ENCODE results near the gene RNF44.

Gene RNF44

DNA sequence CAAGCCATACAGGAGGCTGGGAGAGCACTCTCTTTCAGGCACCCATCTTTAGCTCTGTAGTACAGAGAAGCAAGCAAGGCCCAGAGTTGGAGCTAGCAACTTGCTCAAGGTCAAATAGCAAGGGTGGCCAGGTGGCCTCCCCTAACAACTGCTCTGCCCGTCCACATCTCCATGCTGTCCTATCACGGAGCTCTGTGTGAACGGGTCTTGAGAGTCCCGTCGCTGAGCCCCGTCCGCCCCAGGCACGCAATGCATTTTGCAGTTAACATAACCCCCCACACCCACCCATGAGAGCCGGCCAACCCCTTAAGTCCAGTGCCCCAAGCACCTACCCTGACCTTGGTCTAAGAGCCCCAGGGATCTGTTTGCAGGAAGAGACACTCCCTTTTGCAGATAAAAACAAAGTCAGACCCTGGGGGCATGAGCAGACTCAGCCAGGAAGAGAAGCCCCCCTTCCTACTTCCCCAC, 1.5 kb downstream of the RNF44 start:
- DNase-seq (ENCODE audit: low spot score), result no peak

DNA sequence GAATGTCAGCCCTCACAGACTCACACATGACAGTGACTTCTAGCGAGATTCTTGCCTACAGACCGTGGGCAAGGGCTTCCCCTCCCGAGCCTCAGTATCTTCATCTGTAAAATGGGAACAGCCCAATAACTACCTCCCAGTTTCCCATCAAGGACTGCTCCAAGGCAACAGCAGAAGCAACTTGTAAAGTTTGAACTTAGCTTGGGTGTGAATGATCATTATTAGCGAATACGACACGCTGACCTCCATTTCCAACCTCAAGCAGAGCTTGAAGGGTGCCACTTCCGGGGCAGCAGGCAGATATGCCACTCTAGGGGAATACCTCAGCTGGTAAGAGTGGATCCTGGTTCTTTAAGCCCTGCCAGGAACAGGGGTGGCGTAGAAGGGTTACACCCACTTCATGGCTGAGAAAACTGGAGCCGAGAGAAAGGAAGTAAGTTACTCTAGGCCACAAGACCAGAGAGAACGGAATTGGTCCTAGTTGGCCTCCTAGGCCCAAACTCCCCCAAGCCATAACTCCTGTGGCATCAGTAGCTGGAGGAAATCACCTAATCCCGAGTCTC, 2.0 kb downstream of the RNF44 start:
- no peak for DNase-seq (ENCODE audit: low spot score)

DNA sequence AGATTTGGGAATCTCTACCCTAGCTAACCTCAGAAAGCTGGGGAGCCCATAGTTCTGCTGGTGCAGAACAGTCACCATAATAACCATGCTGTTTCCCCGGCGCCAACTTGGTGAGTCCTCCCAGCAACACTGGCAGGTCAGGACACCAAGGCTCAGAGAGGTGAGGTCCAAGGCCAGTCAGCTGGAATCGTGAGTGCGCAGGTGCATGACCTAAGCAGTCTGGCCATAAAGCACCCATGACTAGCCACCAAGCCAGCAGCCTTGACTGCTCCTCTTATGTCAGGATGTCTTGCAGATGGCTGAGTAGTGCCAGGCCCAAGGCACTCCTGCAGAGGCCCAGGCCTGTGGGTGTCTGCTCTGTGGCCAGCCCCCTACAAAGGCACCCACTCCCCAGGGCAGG, 2.6 kb downstream of the RNF44 start:
- DNase-seq (ENCODE audit: low spot score), result no peak

DNA sequence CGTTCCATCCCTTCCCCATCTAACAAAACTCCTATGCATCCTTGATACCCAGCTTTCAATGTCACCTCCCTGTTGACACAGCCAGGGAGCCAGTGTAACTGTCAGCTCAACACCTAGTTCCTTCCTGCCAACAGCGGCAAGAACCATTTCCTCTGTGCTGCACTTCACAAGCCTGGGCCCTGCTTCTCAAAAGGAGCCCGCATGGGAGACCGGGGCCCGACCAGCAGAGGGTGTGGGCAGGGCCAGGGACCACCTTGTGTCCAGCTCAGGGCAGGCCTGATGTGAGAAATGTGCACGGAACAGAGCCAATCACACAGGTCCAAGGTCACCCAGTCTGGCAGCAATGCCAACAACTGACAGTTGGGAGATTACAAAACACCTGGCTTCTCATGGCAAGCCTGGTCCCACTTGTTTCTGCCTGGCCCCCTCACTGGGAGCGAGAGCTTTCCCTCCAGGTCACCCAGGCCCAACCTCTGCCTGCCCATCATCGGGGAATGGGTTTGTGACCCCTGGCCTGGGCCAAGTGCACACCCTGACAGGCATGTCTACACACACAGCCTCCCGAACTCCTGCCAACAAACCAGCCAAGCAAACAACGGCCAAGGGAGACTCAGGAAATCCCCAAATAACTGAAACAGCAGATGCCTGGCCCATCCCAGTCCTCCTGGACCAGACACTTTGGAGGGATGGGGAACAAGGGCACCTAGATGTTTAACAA, 3.1 kb downstream of the RNF44 start:
- DNase-seq (ENCODE audit: low spot score), result no peak

DNA sequence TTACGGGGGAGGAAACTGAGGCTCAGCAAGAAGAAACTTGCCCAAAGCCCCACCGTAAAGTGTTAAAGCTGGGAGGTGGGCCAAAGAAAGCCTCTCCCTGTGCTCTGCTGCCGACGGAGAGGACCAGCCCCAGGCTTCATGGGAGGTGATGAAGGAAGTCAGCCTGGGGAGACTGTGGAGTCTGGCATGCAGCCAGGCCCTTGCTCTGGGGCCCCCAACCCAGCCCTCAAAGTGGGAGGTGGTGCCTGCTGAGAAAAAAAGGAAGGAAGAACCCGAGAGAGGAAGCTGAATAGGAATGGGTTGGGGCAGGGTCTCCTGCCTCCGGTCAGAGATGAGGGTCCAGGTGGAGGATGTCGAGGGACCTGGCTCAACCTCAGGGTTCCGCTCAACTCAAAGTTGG, 3.8 kb downstream of the RNF44 start:
- no peak for DNase-seq (ENCODE audit: low spot score)

DNA sequence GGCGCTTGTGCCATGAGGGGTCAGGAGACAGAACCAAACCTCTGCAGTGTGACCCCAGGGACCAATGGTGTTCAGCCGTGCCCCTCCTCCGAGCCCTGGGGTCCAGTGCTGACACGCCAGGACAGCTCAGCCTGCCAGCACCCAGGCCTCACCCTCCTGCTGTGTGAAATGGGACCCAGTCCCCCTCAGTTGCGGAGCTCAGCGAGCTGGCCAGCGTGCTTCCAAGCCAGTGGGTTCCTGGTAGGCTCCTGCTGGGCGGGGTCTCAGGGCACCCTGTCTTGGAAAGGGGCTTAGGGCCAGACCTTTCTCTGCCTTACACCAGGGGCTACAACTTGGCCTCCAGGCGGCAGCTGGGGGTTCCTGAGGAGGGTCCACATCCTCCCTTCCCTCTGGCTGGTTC, 4.4 kb downstream of the RNF44 start:
- DNase-seq (ENCODE audit: low spot score), result no peak

DNA sequence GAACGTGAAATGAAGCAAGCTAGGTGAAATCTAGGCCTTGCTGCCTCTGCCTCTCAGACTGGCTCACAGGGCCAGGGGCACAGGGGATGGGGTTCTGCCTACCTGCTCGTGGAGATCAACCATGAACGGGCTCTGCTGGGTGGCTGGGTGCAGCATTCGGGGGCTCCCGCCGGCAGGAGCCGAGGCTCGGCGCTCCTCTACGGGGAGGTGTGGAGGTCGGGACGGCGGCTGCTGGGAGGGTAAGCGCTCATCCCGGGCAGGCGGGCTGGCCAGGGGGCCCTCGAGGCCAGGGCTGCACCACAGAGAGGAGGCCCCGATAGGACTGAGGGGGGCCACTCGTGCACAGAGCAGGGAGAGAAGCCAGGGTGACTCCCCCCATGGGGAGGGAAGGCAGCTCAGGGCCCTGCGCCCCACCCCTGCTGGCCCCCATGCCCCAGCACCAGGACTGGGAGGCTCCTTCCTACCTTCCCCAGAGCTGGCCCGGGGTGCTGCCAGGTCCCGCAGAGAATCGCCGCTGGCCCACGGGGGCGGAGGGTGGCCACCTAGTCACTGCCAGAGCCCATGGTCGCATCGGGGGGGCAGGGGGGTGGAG, 5.2 kb downstream of the RNF44 start:
- DNase-seq (ENCODE audit: low spot score), result no peak

DNA sequence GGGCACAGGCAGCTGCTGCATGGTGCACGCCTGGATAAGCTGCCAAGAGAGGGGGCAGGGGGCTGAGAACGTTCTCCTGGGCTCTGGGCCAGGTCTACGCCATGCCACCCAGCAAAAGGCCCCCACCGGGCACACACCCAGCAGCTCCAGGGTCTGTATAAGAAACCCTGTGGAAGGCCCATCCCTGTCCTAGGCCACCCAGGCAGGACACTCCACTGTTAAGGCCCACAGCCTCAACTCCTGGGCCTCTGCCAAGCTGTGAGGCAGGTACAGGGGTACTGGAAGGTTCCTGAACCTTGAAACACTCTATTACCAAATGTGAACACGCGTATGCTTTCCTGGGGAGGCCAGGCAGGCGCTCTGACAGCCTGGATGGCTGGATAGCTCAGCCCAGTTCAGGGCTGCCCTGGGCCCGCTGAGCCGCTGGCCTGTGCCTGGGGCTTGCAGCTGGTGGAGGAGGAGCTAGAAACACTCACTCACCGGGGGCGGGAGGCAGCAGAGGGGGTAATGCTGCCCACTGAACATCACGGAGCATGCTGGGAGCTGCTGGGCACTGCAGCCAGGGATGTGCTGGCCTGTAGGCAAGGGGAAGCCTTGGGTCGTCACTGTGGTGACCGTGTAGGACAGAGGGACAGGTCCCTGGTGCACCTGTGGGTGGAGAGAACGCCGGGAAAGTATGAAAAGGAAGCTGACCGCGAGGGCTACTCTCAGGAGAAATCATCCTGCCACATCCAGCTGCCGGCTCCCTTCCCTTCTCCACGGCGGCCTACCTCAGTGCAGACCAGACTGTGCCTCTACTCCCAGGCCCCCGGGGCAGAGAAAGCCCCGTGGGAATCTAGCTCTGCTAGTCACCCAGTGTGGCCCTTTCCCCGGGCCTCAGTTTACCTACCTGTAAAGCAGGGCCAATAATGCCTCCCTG, 6.0 kb downstream of the RNF44 start:
- no peak for DNase-seq (ENCODE audit: low spot score)

DNA sequence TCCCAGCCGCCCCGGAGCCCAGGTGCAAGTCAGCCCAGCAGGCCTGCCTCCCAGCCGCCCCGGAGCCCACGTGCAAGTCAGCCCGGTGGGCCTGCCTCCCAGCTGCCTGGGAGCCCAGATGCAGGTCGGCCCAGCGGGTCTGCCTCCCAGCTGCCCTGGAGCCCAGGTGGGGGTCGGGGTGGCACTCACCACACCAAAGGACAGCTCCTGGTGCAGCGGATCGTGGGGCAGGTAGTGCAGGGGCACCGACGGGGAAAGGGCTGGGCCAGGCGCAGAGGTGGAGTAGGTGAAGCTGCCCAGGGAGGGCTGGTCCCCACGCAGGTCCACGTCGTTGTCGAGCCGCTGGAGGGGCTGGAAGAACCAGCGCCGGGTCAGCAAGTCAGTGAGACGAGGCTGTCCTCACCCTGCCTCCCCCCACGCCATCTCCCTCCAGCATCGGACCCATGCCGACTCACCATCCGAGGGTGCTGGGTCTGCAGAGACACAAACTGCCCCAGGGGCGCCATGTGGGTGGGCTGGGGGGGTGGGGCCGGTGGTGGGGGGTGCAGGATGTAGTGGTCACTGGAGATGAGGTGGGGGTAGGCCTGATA, 6.7 kb downstream of the RNF44 start:
- no peak for DNase-seq (ENCODE audit: low spot score)

DNA sequence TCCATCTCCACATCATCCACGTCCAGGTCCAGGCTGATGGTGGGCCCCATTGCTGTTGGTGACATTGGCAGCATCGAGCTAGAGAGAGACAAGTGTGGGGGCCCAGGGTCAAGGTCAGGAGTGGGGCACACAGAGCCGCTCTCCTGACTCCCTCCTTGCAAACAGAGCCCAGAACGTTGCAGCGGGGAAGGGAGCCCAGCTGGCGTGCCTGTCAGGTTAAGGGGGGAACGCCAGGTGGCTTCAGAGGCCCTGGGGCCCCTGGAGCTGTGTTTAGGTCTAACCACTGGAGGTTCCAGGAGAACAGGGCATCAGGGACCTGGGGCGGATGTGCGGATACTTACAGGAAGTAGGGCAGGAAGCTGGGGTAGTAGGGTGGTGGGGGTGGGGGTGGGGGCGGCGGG, 7.5 kb downstream of the RNF44 start:
- DNase-seq (ENCODE audit: low spot score), result no peak

DNA sequence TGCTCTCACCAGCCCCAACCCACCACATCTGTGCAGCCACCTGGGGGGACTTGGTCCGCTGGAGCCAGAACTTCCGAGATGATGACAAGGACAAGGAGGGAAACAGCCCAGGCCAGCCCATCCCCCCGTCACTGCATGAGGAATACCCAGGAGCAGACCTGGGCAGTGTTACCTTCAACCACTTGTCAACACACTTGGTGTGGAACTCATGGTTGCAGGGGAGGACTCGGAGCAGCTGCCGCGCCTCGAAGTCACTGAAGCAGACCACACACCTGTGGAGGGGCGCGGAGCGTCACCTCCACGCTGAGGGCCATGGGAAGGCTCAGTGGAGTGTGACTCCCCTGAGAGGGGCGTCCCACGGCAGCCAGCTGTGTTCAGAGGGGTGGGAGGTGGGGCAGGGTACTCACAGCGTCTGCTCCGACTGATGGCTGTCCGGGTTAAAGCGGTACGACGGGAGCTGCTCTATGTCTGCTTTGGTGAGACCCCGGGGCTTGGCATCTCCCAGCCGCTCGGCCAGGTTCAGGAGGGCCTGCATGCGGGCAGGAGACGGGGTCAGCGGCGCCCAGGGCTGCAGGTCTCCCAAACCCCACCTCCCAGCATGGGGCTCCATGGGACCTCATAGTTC, 8.0 kb downstream of the RNF44 start:
- DNase-seq (ENCODE audit: low spot score), result no peak

DNA sequence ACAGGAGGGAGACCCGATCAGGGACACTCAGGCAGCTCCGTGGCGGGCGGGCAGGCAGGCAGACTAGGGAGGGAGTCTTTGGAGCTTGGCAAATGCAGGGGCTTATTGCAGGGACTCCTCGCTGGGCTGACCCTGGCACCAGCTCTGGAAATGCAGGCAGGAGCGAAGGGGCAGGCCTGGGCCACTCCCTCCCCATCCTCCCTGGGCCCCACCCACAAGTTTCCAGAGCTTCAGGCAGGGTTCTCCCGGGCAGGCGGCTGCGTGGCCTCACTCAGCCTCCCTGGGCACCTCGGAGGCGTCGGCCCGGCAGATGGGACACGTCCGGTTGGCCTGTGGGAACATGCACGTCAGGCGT, 8.5 kb downstream of the RNF44 start:
- DNase-seq (ENCODE audit: low spot score), result no peak

DNA sequence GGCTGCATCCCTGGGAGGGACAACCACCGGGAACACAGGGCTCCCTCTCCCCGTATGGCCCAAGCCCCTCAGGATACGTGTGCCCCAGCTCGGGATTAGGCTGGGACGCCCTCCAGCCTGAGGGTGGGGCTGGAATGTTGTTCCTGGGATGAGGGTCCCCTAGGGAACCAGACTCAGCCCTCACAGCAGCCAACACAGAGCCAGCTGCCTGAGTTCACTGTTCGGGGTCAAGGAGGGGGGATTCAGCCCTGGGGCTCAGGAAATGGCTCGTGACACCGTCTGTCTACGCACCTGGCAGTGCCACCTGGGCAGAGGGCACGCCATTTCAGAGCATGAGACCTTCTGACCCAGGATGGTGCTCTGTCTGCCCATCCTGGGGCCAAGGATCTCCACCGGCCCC, 8.9 kb downstream of the RNF44 start:
- no peak for DNase-seq (ENCODE audit: low spot score)

DNA sequence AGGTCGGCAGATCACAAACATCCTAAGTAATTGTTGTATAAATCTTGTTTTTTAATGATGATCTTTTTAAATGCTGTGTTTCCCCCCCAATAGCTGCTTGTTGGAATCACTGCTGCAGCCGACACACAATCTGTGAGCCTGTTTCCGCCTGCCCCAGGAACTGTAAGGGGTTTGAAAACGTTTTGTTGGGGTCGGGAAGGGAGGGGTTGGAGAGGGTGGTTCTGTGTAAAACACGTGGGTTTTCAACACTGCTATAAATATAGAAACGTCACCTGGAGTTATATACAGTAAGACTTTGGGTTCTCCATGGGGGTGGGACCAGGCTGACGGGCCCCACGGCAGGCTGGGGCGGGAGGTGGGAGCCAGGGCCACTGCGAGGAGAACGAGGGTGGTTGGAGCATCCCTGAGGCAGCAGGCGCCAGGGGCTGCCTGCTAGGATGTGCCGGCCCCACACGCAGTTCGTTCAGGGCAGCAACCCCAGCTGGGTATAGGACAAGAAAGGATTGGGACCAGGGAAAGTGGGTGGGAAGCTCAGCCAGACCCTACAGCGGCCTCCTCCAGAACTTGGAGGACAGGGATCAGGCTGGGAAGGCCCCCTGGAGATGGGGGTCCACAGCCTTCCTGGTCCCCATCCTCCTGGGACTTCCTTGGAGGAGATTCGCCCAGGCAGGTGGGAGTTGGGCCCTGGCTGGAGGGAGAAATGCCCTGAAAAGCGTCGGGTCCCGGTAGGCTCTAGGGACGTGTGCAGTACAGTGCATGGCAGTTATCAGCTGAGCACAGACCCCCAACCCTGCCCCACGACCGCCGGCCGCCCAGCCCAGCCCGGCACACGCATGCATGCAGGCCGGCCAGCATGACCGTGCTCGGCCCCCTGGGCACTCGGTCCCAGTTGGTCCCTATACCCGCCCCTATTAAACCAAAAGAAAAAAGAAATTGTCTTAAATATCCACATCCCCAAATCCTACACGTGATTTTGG, 9.7 kb downstream of the RNF44 start:
- no peak for DNase-seq (ENCODE audit: low spot score)

DNA sequence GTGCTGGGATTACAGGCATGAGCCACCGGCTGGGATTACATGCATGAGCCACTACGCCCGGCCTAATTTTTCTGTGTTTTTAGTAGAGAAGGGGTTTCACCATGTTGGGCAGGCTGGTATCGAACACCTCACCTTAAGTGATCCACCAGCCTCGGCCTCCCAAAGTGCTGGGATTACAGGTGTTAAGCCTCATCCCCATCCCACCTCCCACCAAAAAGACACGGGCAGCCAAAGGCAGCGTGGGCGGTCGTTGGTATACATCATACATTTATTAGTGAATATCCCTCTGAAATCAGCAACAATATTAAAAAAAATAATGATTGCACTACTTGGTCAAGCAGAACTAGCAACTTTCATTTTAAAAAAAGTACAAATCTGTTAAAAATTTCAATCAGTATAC, 10.7 kb downstream of the RNF44 start:
- no peak for DNase-seq (ENCODE audit: low spot score)

DNA sequence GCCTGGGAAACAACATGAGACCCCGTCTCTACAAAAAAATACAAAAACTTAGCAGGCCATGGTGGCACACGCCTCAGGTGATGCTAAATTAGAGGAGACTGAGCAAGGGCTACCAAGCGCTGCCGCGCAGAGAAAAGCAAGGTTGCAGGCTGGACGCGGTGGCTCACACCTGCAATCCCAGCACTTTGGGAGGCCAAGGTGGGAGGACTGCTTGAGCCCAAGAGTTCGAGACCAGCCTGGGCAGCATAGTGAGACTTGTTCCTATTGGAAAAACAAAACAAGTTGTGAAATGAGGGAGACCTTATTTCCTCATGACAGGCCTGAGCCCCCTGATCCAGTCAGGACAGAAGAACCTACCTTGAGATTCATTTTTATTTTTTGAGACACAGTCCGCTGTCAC, 11.5 kb downstream of the RNF44 start:
- DNase-seq (ENCODE audit: low spot score), result no peak

DNA sequence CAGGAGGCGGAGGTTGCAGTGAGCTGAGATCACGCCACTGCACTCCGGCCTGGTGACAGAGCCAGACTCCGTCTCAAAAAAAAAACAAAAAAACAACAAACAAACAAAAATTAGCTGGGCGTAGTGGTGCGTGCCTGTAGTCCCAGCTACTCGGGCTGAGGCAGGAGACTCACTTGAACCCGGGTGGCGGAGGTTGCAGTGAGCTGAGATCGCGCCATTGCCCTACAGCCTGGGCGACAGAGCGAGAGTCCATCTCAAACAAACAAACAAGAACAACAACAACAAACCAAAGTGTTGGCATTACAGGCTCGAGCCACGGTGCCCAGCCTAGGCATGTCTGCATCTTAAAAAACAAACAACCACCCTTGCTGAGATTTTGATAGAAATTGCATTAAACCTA, 12.2 kb downstream of the RNF44 start:
- no peak for DNase-seq (ENCODE audit: low spot score)

DNA sequence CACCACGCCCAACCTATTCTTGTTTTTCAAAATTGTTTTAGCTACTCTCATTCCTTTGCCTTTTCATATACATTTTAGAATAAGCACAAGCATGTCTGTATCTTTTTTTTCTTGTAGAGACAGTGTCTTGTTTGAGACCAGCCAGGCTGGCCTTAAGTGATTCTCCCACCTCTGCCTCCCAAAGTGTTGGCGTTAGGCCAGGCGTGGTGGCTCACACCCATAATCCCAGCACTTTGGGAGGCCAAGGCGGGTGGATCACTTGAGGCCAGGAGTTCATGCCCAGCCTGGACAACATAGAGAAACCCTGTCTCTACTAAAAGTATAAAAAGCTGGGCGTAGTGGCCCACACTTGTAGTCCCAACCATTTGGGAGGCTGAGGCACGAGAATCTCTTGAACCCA, 13.1 kb downstream of the RNF44 start:
- no peak for DNase-seq (ENCODE audit: low spot score)

DNA sequence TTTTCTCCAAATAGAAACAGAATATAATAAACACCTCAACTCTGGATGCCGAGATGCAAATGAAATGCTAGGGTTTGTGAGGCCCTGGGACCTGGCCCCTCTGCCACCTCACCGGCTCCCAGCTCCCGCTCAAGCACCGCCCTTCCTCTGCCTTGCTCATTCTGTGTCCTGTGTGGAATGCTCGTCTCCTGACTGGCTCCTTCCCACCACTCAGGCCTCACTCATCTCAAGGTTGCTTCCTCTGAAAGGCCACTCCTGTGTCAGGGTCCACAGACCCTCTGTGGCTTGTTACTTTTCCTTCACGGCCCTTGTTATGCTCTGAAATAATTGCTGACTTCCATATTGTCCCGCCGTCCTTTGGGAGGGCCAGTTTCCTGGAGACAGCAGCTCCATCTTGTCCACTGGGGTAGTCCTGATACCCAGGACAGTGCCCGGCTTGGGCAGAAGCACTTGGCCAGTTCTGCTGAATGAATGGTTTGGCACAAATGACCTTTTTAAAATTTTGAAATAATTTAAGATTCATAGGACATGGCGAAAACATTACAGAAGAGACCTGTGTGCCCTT, 15.4 kb downstream of the RNF44 start:
- no peak for DNase-seq (ENCODE audit: low spot score)

DNA sequence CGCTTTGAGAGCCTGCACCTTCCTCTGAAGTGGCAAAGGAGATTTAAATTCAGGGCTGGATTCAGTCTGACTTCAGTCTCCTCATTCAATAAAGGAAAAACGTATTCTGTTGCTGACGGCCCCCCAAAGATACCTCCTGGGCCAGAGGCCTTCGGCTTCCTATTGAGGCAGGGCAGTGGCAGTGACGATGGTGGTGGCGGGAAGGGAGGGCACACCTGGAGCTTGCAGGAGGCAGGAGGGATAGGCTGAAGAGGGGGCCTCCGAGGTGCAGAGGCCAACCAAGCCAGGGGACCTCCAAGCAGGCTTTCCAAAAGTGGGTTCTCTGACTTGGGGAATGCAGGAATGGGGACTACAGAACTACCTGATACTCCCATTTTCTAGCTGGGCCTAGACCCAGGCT, 15.9 kb downstream of the RNF44 start:
- no peak for DNase-seq (ENCODE audit: low spot score)
